ENCODE measurements around the gene MAML1. TPM values are rescaled to one million over a fixed set of nuclear protein-coding genes. Genes with fewer than 3 reads are reported as not detected.

The MAML1 gene
- total and polyA plus RNA-seq, 3 donors from 2014 or later = 23.5 to 60.7 (median 52.5) TPM

DNA sequence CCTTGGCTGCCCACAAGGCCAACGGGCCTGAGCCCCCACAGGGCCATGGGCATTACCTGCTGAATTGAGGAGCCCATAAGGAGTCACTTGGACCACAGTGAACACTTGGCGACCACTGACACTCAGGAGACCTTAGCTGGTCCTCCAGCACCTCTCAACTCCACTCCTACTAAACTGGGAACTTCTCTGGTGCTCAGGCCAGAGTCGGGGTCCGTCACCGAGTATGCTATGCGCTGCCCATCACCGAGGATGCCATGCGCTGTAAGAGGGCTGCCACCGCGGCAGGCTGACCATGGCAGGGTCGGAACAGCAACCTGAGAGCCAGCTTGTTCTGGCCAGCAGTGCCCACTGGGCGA is 87.5 kb downstream of the MAML1 start:
- no peaks in the 10 kb centered on the region for H3K9me3 ChIP-seq
- H3K27me3 ChIP-seq = no peaks in the 10 kb centered on the region
- DNase-seq = no peak
- H3K27ac ChIP-seq = peak overlapping the region; percentile 100
- intact Hi-C loops (cut with DNase I; ENCODE audit: low total_unique reads) = no loop called here
- TF ChIP-seq CTCF (IDR thresholded peaks at IDR 0.05) (no peak), POLR2A (IDR thresholded peaks at IDR 0.05) (no peak)
- H3K36me3 ChIP-seq (ENCODE audit: low read depth, missing control alignments) = no peaks in the 10 kb centered on the region
- 14 to 33% methylated on average over 2 to 12 of the region's 12 CpGs for WGBS, 2 donors
- peak overlapping the region; percentile 99 to 100 for H3K4me3 ChIP-seq
- peaks cover 63% of the 10 kb centered on the region for H3K4me1 ChIP-seq

- no peak for TF ChIP-seq CTCF (IDR thresholded peaks at IDR 0.05)
- TF ChIP-seq POLR2A (IDR thresholded peaks at IDR 0.05) = peak; percentile 96
- peak; percentile 83 for DNase-seq
- no peaks in the 10 kb centered on the region for H3K9me3 ChIP-seq
- H3K27ac ChIP-seq = peak within 1 kb of the TSS; percentile 100
- H3K27me3 ChIP-seq = no peaks in the 10 kb centered on the region
- no peaks in the 10 kb centered on the region for H3K36me3 ChIP-seq (ENCODE audit: low read depth, missing control alignments)
- WGBS, 2 donors = 0 to 1% methylated on average over 2 to 72 of the region's 81 CpGs
- H3K4me1 ChIP-seq = peaks cover 63% of the 10 kb centered on the region
- intact Hi-C loops (cut with DNase I; ENCODE audit: low total_unique reads) = no loop called here
- peak within 1 kb of the TSS; percentile 99 to 100 for H3K4me3 ChIP-seq
Measured at GRCh38 chr5:179820483-179821297, 88.1 kb downstream of the MAML1 start, which contains the start of gene SQSTM1. TSS of gene SQSTM1 (plus strand) at chr5:179820905. CDS start at chr5:179820937, 32 bp downstream.

- TF ChIP-seq POLR2A (IDR thresholded peaks at IDR 0.05) = peak; percentile 53
- TF ChIP-seq CTCF (IDR thresholded peaks at IDR 0.05) = no peak
- Histone ChIP-seq H3K27me3 (no peaks in the 10 kb centered on the region), H3K4me1 (peaks cover 61% of the 10 kb centered on the region), H3K27ac (peak overlapping the region; percentile 100), H3K36me3 (ENCODE audit: low read depth, missing control alignments) (no peaks in the 10 kb centered on the region), H3K4me3 (peak overlapping the region; percentile 99 to 100), H3K9me3 (no peaks in the 10 kb centered on the region)
- 0% methylated on average over 22 to 54 of the region's 54 CpGs for WGBS, 2 donors
- intact Hi-C loops (cut with DNase I; ENCODE audit: low total_unique reads) = no loop called here
- peak; percentile 97 for DNase-seq
Measured at GRCh38 chr5:179821298-179822058, 88.9 kb downstream of the MAML1 start.

DNA sequence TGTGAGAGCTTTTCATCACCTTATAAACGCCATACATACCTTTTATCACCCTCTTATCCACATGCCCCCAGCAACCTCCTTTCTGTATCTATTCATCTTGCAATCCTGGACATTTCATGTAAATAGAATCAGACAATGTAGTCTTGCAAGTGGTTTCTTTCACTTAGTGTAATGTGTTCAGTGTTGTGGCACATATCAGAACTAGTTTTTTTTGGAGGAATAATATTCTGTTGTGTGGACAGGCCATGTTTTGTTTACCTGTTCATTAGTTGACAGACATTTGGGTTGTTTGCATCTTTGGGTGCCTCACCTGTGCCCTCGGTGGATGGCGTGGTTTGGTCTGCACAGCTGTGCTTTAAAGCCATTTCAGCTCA is 89.4 kb downstream of the MAML1 start:
- no peak for TF ChIP-seq CTCF (IDR thresholded peaks at IDR 0.05)
- TF ChIP-seq POLR2A (IDR thresholded peaks at IDR 0.05) = no peak
- peak overlapping the region; percentile 100 for H3K27ac ChIP-seq
- peak overlapping the region; percentile 99 to 100 for H3K4me3 ChIP-seq
- H3K36me3 ChIP-seq (ENCODE audit: low read depth, missing control alignments) = no peaks in the 10 kb centered on the region
- no peaks in the 10 kb centered on the region for H3K9me3 ChIP-seq
- DNase-seq = no peak
- peaks cover 58% of the 10 kb centered on the region for H3K4me1 ChIP-seq
- 61 to 70% methylated on average over 3 of the region's 3 CpGs for WGBS, 2 donors
- intact Hi-C loops (cut with DNase I; ENCODE audit: low total_unique reads) = no loop called here
- H3K27me3 ChIP-seq = no peaks in the 10 kb centered on the region
